Right lung (tissue), 5 donors: Measurements from ENCODE around the gene ACAA2. TPM values are rescaled to one million over a fixed set of nuclear protein-coding genes. Genes with fewer than 3 reads are reported as not detected.

Experiments
- DNase-seq, 2 donors: peaks; one replicate each; pipeline ENCODE4 v3.0.0-alpha.2; 2013
- polyA plus RNA-seq, 5 donors: library from polyadenylated mRNA; unstranded; fragments of 120-200 nt; gene quantifications; one replicate each; pipeline versions ENCODE4 v1.2.1 to v1.2.3, GENCODE V29; 2013; ENCODE audit warnings: inconsistent platforms in 1 of 5, low replicate concordance in 1 of 5; ENCODE audit not compliant: insufficient read length in 5 of 5, insufficient read depth in 1 of 5

ACAA2 gene
- polyA plus RNA-seq, 5 donors = 74.5 to 110 (median 101) TPM

DNA sequence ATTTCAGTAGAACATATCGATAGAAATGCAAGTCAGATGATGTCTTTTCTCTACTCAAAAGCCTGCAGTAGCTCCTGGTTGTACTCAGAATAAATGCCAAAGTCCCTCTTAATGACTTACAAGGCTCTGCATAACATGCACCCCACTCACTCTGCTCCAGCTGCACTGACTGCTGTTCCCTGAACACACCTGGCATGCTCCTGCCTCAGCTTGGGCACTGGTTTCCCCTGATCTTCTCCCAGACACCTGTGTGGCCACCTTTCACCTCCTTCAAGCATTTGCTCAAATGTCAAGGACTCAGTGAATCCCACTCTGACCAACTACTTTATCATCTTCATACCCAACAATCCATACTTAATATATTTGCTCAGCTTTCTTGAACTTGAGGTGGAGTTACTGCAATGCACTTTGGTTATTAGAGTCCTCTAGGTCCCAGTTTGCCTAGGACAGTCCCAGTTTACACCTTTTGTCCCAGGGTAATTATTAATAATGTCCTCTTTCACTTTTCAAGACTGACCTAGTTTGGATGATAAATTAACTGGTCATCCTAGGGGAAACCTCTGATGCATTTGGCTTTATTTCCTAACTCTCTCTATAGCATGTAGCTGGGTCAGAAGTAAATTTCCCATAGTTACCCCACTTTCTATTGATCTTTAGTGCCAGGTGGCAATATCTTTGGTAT is 44.1 kb downstream of the ACAA2 start:
- no peak for DNase-seq

DNA sequence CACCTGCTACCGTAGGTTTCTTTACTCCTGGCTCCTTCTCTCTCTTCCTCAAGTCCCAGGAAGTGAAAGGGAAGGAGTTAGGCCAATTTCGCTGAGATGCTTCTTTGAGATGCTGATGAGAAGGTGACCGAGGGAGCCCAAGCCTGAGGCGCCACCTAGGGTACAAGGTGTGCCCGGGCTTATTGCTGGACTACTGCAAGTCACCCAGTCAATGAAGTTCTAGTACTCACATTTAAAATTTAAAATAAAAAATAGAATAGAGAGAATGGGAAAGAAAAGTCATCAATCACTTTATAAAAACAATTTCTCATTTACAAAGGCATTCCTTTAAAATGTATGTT is 45.3 kb downstream of the ACAA2 start:
- peak; percentile 26 to 30 for DNase-seq

DNA sequence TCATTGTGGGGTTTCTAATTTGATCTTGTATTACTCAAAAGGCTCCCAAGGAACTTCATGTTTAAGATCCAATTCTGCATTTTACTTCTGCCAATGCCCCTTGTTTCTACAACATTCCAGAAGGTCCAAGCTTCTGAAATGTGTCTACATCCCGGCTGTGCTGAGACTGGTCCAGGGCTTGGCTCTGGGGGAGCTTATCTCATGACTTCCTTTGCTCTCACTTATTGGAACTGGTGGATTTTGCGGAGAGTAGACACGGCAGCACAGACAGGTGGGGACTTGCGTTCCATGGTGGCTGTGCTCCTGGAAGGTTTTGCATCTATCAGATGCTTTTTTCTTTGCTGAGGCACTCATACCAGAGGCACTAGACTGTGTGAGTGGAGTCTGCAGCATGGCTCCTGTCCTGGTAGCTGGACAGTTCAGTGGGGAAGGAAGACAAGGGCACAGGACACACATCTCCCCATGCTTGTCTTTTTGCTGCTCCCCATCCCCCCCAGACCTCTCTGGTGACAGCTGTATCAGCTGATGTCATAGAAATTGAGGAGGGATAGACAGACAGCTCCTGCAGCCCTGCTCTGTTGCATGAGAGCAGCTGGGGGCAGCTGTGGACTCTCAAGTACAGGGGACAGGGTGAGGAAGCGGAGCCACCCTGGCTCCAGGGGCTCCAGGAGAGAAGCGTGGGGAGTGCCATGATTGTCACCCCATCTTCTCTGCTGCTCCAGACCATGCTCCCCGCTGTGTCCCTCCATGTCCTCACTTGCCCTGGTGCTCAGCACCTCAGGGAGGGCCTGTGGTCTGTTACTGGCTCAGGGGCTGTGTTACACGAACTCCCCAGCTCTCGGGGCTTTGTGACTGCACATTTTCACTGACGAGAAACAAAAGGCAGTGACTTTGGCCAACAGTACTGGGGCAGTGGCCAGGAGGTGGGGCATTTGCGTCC is 46.0 kb downstream of the ACAA2 start:
- no peak for DNase-seq

DNA sequence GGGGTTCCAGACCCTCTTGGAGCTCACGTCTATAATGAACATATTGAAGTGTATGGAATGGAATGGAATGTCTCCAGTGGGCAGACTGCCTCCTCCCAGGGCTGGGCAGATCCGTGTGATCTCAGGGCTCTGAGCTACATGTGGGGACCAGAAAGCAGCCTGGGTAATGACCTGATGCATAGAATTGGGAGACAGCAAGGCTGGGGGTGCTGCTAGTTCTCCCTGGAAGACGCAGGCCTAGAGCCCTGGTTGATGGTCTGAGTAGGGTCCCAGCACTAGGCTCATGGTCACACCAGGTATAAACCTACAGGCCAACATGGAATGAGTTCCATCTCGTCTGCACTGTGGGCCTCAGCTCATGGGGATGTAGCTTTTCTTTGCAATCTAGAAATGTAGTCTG is 46.7 kb downstream of the ACAA2 start:
- no peak for DNase-seq

DNA sequence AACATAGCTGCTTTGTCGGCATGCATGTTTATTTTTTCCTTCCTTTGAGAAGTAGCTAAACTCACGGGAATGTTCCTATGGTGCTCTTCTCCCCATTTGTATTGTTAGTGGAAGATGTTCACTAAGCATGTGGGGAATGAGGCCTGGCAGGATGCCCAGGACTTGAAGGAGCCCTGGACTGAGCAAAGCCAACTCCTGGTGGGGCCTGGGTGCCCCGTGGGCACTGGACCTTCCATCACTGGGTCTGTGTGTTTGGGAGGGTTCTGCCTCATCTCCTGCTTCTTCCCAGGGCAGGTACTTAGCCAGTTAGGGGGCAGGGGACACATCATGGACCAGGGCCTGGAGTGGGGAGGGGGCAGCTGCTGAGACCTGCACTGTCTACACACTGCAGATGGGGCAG is 49.3 kb downstream of the ACAA2 start:
- no peak for DNase-seq

DNA sequence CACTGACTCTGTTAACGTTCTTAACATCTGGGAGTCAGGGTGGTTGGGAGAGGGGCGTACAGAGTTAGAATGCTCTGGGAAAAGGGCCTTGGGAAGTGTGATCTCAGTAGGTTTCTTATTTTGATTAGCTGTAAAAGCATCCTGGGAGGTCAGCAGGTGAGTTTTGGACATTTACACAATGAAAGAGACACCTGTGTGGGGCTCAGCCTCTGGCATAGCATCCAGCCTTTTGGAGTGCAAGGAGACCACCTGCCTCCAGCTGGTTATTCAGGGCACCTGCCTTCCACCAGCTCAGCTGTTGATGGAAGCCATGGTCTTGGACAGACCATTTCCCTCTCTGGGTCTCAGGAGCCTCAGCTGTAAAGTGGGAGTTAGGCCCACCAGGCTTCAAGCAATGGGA is 49.7 kb downstream of the ACAA2 start:
- DNase-seq = no peak

DNA sequence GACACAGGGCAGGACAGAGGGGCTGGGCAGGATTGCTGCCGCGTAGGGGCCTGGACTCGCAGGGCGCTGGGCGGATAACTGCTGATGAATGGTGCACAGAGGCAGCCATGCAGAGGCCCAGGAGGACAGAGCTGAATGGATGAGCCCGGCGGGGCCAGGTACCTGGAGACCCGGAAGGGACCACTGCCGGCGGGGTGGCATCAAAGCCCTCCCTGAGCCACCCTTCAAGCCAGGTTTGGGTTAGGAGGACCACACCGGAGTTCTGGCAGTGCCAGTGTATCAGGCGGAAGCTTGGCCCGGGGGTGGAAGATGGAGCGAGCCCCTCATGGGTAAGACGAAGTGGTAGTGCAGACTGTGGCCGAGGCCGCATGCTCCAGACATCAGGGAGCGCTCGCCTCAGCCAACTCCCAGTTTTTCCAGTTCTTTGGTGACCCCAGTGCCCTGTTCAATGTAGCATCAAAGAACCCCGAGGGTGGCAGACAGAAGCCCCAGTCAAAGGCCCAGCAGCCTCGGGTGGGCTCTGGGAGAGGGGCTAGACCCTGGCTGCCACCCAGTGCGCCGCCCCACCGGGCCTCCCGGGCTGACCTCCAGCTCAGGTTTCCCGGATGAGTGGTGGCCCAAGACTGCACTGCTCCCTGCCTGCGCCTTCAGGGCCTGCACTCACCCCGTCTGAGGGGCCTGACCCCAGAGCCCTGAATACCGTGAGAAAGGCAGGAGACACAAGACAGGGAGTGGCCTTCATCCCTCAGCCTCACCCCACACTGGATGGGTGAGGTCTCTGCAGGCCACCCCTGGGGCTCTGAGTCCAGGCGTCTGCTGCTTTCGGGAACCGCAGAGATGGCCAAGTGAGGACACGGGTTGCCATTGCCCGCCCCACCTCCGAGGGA is 50.9 kb downstream of the ACAA2 start:
- DNase-seq = no peak

DNA sequence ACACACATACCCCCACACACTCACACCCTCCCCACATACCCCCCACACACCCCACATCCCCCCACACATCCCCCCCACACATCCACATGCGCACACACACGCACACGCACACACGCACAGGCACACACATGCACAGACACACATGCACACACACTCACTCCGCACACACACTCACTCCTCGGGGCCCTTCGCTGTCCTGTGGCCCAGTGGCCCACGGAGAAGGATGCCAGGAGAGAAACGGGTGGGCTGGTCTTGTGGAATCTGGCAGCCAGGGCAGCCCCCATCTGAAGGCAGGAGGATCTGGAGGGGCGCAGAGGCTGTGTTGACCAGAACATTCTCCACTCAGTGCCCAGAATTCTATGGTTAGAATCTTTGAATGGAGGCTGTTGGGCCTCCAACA is 51.6 kb downstream of the ACAA2 start:
- DNase-seq = no peak

DNA sequence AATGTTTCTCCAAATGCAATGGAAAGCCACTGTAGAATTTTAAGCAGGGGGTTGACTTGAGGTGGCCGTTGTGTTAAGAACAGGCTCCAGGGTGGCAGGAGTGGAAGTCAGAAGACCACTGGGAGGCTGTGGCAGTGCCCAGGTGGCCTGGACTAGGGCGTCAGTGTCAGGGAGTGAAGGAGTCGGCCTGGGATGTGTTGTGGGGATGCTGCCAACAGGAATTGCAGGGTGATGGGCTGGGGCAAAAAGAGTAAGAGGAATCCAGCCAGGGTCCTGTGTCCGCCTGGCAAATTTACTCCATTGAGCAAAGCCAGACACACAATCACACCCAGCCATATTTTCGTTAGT is 55.1 kb downstream of the ACAA2 start:
- DNase-seq = no peak

DNA sequence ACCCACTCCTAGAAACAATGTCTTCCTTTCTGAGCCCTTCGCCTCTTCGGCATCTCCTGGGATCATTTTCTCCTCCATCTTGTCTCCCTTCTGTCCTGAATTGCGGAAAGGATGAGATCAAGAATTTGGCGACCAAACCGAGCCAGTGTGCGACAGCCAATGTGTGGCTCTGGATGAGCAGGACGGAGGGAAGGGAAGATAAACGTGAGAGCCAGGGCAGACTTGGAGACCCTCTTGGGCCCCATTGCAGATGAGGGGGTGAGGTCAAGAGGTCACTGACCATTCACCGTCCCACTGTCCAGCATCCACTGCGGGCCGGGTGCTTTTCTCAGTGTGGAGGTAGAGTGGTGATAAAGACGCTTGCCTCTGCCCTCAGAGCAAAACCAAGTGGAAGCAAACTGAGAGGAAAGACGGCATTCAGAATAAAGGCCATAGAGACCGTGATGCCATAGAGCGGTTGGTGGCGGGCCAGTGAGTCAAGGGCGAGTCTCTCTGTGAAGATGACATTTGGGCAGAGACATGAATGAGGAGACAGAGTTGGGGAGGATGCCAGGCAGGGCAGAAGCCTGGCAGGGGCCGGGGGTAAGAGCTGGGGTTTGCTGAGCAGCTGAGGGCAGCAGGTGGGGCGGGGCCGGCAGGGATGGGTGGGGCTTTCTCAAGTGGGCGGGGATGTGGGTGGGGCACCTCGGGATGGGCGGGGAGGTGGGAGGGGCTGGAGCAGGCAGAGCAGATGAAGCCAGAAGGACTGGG is 55.6 kb downstream of the ACAA2 start:
- no peak for DNase-seq

DNA sequence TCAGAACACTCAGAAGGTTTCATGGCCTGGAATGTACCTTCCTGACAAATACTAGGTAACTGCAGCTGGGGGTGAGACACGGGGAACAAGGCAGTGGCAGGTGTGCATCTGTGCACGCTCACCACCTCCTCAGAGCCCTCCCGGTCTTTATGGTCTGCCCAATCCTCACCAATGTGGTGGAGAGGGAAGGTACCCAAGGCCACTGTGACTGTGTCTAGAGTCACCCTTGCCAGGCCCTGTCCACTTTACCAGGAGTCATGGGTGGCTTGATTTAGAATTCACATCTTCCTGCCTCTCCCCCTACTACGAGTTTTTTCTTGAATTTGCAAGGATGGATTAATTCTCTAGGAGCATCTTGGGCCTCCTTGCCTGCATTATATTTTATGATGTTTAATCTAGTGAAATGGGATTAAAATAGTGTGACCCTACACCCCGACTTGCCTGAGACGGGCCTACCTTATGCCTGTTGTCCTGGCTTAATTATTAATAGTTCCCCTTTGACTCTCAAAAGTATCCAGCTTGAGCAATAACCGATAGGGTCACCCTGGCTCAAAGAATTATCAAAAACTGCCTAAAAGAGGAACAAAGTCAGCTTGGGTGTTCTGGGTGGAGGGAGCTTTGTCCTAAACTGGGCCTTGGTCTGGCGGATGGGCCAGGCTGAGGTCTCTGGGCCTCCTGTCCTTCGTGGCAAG is 56.5 kb downstream of the ACAA2 start:
- no peak for DNase-seq

DNA sequence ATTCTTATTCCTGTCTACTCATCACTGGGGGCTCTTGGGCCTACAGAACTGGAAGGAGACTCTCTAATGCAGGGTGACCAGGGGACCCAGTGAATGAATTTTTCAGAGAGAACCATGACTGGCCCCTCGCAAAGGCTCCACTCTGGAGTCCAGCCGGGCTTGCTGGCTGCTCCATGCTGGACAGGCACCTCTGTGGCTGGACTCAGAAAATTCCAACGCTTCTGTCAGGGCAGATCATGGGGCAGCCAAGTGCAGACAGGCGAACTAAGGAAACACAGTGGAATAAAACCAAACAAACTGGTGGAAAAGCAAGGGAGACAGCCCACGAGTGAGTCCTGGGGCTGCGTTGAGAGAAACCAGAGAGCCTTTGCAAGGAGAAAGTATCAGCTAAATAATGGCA is 57.2 kb downstream of the ACAA2 start:
- no peak for DNase-seq

DNA sequence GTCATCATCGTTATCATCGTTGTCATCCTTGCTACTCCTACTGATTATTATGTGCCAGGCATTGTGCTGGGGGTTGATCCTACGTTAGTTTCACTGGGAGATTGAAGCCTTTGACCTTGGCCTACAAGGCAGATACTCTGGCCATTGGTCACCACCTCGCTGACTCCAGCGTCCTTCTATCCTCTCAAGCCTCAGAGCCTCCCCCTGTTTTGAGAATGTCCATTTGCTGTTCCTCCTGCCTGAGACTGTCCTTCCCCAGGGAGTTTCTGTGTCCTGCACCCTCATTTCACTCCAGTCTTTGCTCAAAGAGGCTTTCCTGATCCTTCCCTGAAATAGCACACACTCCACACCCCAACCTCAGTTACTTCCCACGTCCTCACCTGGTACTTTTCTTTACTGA is 57.8 kb downstream of the ACAA2 start:
- no peak for DNase-seq

DNA sequence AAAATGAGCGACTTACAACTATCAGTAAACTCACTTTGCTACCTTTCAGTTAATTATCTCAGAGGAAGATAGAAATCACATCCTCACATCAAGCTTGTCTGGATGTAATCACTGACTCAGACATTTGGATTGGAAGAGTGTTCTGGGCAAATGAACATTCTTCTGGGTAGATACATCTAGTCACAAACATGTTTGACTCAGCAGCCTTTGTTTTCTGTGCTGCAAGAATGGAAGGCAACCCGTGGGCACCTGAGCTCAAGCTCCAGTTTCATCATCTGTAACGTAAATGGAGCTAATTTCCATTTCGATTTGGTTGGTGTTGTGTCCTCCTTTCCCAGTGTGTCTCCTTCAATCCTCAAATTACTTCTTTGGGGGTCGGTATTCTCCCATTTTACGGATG is 58.5 kb downstream of the ACAA2 start:
- no peak for DNase-seq

DNA sequence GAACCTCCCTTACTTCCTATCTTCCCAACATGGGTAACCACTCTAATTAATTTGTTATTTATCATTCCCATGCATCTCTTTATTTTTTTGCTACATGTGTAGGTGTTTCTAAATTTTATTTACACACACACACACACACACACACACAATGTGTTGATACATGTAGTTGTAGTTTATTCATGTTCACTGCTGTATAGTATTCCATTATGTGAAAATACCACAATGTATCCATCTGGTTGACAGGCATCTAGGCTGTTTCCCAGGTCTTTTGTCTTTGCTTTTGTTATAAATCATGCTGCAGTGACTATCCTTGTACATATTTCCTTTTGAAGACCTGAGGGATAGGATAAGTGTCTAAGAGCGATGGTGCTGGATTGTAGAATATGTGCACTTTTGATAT is 59.7 kb downstream of the ACAA2 start:
- DNase-seq = no peak

DNA sequence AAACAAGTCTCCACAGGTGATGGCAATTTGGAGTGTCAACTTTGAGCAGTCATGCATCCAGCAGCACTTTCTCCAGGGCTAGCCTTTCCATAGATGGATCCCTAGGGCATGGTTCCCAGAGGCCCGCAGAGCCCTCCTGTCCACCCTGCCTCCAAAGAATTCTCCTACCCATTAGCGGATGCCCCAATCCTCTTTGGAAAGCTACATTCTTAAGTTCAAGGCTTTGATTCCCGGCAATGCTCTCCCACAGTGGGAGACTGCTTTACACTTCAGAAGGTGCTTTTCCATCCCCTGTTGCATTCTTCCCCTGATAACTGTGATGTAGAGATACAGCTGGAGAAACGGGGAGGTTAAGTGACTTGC is 61.3 kb downstream of the ACAA2 start:
- DNase-seq = no peak

DNA sequence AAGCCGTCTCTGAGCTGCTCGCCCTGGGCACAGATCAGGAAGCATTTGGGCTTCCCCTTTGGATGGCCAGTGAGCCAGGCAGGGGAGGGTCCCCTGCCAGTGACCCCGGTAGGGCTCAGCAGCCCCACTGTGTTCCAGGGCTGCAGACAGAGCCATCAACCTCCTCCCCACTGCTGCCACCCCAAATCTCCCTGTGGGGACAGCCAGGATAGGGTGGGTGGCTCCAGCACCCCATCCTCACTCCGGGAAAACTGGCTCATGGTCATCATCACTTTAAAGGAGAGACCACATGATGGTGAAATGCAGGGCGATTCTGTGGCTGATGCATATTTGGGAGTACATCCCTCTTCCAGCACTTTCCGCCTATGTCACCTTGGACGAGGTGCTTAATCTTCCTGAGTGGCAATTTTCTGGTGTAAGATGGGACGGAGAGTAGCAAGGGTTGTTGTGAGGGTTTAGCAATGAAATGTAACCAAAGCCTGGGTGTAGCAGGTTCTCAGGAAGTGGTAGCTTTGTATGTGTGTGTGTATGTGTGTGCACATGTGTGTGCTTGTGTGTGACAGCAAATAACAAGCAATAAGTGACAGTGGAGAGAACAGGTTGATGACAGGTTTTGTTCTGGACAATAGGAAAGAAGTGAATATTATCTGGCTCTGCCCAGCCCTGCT is 61.8 kb downstream of the ACAA2 start:
- no peak for DNase-seq

DNA sequence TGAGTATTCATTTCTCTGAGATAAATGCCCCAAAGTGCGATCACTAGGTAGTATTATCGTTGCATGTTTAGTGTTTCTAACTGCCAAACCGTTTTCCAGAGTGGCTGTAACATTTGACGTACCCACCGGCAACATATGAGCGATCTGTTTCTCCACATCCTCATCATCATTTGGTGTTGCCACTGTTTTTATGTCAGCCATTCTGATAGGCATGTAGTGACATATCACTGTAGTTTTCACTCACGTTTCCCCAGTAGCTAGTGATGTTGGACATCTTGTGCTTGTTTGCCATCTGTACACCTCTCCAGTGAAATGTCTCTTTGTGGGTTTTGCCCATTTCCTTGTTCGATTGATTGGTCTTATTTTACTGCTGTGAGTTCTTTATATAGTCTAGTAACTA is 63.8 kb downstream of the ACAA2 start:
- DNase-seq = no peak

DNA sequence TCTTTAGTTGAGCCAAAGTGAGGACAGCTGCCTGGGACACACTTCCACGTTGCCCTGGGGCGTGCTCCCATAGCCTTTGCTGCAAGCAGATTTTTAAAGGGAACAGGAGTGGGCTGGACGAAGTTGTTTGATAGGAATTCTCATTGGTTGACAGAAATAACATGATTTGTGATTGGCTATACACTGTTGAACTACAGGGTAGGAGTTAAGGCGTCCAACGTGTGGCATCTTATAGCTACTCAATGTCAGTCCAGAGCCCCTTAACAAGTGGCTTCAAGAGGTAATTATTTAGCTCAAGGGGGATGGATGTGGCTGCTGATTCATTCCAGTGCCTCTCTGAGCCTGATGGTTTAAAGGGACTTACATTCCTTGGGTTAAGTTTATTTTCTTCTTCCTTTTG is 65.5 kb downstream of the ACAA2 start:
- no peak for DNase-seq
